HG03558 (cell line): ENCODE measurements around the gene FAM53A.
"Not testable (repeated sequence)": the region's sequence is repeated elsewhere in the genome, so short reads cannot be mapped to it uniquely, and the experiment has no call there.

Experiments used
- ATAC-seq: cut with Tn5 transposase; IDR thresholded peaks from one replicate; pipeline ENCODE4 v1.9.1; 2021; ENCODE audit warnings: moderate number of reproducible peaks; ENCODE audit not compliant: unreplicated experiment; ENCODE audit errors: extremely low read depth

The FAM53A gene

GRCh38 chr4:1717129-1718094 lies 33.3 kb upstream of the FAM53A start:
- ATAC-seq: no peak

DNA sequence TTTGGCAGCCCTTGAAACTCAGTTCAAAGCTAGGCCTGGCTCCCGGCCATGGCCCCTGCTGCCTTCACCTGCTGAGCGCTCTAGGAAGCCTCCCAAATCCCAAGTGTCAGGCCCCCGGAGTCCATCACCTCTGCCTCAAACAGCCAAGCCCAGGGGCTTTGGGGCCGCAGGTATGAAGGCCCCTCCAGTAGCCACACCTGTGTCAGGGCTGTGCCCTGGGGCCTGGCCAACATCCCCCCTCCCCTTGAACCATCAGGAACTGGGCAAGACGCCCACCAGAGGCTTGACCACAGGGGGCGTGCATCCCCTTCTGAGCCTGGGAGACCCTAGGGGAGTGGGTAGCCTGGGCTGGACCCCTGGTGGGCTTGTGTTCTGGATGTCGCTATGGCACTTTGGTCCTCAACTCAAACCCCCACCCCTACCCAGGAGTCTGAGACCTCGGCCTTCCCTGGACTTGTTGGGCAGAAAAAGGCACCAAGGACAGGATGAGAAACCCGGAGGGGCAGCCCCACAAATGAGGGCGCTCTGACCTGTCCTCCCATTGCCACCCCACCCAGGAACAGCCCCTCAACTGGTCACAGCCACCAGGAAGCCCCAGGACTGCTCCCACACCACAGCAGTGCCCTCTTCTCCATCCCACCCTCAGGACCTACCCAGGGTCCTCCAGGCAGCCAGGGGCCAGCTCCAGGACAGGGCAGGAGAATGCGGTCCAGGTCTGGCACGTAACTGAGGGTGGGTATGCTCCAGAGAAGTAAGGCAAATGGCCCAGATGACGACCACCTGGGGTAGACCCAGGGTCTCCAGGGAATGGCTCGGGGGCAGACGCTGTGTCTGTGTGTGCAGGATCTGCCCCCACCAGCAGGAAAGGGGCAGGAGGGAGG lies 32.2 kb upstream of the FAM53A start:
- no peak for ATAC-seq

DNA sequence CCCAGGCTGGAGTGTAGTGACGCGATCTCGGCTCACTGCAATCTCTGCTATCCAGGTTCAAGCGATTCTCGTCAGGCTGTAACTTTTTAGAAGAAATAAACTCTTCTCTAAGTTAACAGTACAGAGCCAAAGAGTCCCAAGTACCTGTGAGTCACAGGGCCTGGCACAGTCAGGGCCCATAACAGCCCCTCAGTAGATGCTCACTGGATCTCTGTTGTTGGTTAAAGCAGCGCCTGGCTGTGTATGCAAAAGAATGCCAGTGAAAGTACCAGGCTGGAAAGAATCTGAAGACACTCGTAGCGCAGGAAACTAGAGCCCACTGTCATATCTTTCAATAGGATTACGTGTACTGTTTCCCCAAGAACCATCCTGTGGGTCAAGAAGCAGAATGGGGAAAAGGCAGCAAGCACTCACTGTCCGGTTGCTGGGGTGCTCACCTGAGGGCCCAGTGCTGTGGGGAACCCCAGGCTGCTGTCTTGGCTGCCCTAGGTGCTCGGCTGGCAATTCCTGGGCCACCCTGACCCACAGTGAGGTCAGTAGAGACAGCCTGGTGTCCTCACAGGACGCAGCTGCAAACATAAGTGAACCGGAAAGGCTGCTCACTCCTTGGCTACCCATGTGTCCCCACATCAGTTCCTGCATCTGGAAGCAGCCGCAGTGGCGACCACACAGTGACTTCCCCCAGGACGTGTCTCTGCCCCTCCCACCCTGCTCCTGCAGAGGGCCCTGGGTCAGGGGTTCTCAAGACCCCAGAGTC lies 31.1 kb upstream of the FAM53A start:
- no peak for ATAC-seq

GRCh38 chr4:1714303-1715001 lies 30.3 kb upstream of the FAM53A start:
- no peak for ATAC-seq

- peak; percentile 1 for ATAC-seq
Measured at GRCh38 chr4:1713003-1713851, 29.1 kb upstream of the FAM53A start.

GRCh38 chr4:1712216-1713002 lies 28.3 kb upstream of the FAM53A start, which contains the start of gene SLBP:
SLBP (minus strand) TSS chr4:1712319; CDS start chr4:1712188, 131 bp downstream.
- ATAC-seq: peak; percentile 35

GRCh38 chr4:1711571-1712215 lies 27.6 kb upstream of the FAM53A start:
- ATAC-seq: no peak

DNA sequence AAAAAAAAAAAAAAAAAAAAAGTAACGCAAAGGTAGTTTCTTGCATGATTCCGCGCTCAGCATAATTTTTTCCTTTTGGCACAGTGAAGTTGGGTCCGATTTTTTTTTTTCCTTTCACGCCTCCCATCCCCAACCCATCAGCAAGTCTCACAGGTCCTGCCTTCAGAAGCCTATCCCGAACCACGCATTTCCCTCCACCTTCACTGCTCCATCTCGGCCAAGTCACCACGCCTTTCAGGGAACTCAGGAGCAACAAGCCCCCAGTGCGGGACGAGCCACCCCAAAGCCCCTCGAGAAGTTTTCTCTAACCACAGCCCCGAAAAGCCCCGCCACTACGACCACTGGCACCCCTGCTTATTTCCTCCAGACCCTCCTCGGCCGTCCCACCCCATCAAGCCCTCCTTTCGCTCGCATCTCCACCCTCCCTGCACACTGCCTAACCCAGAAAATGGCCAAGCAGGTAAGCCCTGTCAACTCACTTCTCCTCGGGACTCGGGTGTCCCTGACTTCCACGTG lies 27.0 kb upstream of the FAM53A start:
- no peak for ATAC-seq

- no peak for ATAC-seq
Measured at GRCh38 chr4:1708581-1708980, 24.5 kb upstream of the FAM53A start.

GRCh38 chr4:1706358-1706757 lies 22.2 kb upstream of the FAM53A start:
- no peak for ATAC-seq

- ATAC-seq: no peak
Measured at GRCh38 chr4:1705732-1706131, 21.6 kb upstream of the FAM53A start.

DNA sequence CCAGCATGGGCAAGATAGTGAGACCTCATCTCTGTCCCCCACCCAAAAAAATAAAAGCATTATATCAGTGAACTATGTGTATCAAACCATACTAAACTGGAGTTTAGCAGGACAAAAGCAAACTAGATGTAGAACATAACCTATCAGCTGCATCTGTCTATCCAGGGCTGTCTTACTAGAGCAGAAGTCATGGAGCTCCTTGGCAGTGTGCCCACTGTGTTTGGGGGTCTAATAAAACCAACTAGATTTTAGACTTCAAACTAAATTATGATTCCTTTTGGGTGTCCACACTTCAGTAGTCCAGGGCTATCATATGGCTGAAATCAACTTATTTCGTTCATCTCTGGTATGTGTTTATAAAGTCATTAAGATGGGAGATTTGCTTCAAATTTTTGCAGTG lies 19.8 kb upstream of the FAM53A start:
- ATAC-seq: no peak

DNA sequence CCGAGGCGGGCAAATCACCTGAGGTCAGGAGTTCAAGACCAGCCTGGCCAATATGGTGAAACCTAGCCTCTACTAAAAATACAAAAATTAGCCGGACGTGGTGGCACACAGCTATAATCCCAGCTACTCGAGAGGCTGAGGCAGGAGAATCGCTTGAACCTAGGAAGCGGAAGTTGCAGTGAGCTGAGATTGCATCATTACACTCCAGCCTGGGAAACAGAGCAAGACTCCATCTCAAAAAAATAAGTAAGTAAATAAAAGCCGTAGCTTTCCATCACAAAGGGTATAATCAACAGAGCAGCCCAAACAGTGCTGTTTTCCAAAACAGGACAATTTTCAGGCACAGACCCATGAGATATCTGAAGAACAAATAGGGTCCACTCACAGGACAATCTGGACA lies 17.6 kb upstream of the FAM53A start:
- ATAC-seq: not testable (repeated sequence)

GRCh38 chr4:1695913-1696312 lies 11.8 kb upstream of the FAM53A start:
- ATAC-seq: no peak

GRCh38 chr4:1693131-1693896 lies 9.2 kb upstream of the FAM53A start:
- no peak for ATAC-seq

GRCh38 chr4:1691737-1692373 lies 7.7 kb upstream of the FAM53A start:
- ATAC-seq: no peak
